Measurements from ENCODE around the gene PHOSPHO1.
"Not testable (repeated sequence)": the region's sequence is repeated elsewhere in the genome, so short reads cannot be mapped to it uniquely, and the experiment has no call there.

The PHOSPHO1 gene

DNA sequence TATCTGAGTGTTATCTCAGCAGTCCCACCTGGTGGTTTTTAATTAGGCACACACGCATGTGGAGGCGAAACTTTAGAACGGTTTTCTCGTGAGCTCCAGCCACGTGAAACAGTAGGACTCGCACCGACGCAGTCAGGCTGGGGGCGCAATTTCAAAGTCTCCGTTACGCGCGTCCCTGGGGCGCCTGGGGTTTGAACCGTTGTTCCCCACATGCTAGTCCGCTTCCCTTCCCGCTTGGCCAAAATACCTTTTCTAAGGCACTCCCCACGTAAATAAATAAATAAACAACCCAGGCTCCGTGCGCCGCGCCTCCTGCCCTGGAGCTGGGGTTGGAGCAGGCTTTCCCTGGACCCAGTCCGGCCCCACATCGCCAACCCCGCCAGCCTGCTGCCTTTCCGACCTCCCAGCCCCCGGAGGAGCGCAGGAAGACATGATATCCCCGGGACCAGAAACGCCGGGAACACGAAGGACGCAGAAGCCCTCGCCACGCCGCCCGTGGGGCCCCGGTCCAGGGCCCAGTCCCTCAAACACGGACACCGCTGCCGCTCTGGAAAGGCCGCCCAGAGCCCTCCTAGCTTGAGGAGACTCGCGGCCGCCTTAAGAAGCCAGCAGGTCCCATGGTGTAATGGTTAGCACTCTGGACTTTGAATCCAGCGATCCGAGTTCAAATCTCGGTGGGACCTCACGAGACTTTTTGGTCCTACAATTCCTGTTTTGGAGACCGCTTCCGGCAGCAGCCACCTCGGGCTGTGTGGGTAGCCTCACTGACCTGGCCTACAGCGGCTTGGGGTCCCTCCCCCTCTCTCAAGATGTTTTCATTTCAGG is 38.5 kb downstream of the PHOSPHO1 start:
- peak; percentile 98 for DNase-seq

DNA sequence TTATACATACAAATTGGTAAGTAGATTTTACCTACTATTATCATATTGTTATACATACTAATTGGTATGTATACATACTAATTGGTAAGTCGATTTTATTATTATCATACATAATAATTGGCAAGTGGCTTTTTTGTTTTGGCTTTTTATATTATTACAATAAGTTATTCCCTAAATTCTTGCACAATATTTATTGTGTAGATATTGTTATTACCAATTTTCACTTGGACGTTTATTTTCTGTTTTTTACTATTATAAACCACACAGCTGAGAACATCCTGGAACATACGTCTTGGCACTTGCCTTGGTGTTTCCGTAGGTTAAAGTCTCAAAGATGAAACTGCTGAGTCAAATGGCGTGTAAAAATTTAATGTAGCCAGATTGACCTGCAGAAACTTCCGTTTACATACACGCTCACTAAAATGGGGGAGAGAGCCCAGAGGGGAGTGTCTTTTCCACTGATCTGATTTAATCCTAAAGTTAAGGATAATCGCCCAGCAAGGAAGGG is 39.1 kb downstream of the PHOSPHO1 start:
- DNase-seq: no peak

GRCh38 chr17:49190932-49191331 is 39.7 kb downstream of the PHOSPHO1 start:
- DNase-seq: no peak

GRCh38 chr17:49187301-49187700 is 43.3 kb downstream of the PHOSPHO1 start:
- no peak for DNase-seq

- DNase-seq: not testable (repeated sequence)
These were observed 45.2 kb downstream of the PHOSPHO1 start for GRCh38 chr17:49185381-49185780.

- not testable (repeated sequence) for DNase-seq
These were observed 46.1 kb downstream of the PHOSPHO1 start for GRCh38 chr17:49184522-49184921.

- no peak for DNase-seq
These were observed 46.8 kb downstream of the PHOSPHO1 start for GRCh38 chr17:49183801-49184200.

- DNase-seq: no peak
These were observed 47.2 kb downstream of the PHOSPHO1 start for GRCh38 chr17:49183341-49183740.

GRCh38 chr17:49180998-49181635 is 49.5 kb downstream of the PHOSPHO1 start:
- no peak for DNase-seq

DNA sequence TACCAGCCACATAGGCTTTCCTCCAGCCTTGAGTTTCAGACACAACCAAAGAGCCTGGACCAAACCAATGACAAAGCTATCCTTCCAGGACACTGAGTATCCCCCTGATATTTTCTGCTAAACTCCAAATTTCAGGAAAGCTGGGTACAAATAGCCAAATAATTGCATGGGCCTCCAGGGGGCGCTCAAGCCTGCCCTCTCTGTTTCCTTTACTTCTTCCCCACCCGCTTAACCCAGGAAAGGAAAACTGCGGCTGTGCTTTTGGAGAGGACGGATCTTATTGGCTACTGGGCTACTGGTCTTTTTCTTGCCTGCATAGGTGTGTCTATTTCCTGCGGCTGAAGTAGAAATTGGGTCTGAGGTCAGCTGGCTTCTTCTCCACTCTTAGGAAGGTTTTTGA is 50.3 kb downstream of the PHOSPHO1 start:
- peak; percentile 19 for DNase-seq

DNA sequence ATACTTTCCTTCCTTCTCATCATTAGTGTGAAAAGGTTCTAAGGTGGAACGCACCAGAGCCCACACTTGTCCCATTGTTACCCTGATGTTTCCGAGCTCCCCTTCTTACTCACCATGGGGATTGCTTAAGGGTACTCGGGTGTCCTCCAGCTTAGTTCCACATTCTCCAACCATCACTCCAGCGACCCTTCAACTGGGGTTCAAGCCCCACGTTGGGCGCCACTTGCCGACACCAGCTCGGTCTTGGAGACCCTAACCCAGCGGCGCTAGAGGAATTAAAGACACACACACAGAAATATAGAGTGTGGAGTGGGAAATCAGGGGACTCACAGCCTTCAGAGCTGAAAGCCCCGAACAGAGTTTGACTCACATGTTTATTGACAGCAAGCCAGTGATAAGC is 54.6 kb downstream of the PHOSPHO1 start:
- DNase-seq: not testable (repeated sequence)

Data from right kidney (tissue), 1 donor.